ENCODE data around the gene SMPDL3A. TPM values are rescaled to one million over a fixed set of nuclear protein-coding genes. Genes with fewer than 3 reads are reported as not detected.
A peak's percentile ranks its signal among the peaks of the same experiment; 100 is the strongest.

SMPDL3A gene
- total and polyA plus RNA-seq, 2 of the 13 experiments (the other 11 are each of a cell fraction or from before 2014, with no cell fraction given): 7.8 to 17.3 TPM

DNA sequence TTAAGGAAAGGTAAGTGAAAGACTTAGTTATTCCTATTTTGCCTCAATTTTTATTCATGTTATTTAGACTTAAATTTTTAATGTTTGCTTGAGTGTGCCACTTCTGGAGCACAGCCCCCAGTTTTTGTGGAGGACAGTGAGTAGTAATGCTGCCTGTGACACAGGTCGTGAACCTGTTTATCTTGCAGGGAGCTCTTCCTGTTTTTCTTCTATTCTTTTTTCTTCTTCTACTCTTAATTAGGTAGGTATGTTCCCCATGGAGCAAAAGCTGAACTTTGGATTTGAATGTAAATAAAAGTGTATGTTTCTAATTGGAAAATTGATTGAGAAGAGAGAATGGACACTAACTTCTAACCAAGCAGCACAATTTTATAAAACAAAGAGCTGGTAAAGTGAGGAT is 12.3 kb downstream of the SMPDL3A start (continued):
- TF ChIP-seq ARNTL (CRISPR knock-in tag; IDR thresholded peaks at IDR 0.05) (no peak), FOXP1 (IDR thresholded peaks at IDR 0.05) (no peak), FOXP1 (CRISPR knock-in tag; IDR thresholded peaks at IDR 0.05) (peak; percentile 62; the same call in 1 of the 2 replicates), MIXL1 (CRISPR knock-in tag; IDR thresholded peaks at IDR 0.05) (peak; percentile 95), XRCC5 (optimal IDR thresholded peaks at IDR 0.05; ENCODE audit: low read length) (no peak), ZNF451 (CRISPR knock-in tag; IDR thresholded peaks at IDR 0.05) (no peak), FOXA3 (CRISPR knock-in tag; IDR thresholded peaks at IDR 0.05) (peak; percentile 47; the same call in 1 of the 2 replicates), U2AF1 (optimal IDR thresholded peaks at IDR 0.05; ENCODE audit: low read depth, low read length) (no peak), ZNF263 (CRISPR knock-in tag; IDR thresholded peaks at IDR 0.05) (peak; percentile 73; the same call in 1 of the 2 replicates), ZNF383 (CRISPR knock-in tag; IDR thresholded peaks at IDR 0.05; ENCODE audit: borderline replicate concordance) (no peak), ELF3 (CRISPR knock-in tag; IDR thresholded peaks at IDR 0.05) (0 out of 2 replicates have a peak, but pooled peaks have one; percentile 12), ZNF335 (CRISPR knock-in tag; IDR thresholded peaks at IDR 0.05) (no peak), FOXC1 (CRISPR knock-in tag; IDR thresholded peaks at IDR 0.05; ENCODE audit: borderline replicate concordance) (no peak), HES4 (CRISPR knock-in tag; IDR thresholded peaks at IDR 0.05; ENCODE audit: borderline replicate concordance) (no peak), ZNF672 (CRISPR knock-in tag; IDR thresholded peaks at IDR 0.05) (no peak)
- TF ChIP-seq, protein P1, sequence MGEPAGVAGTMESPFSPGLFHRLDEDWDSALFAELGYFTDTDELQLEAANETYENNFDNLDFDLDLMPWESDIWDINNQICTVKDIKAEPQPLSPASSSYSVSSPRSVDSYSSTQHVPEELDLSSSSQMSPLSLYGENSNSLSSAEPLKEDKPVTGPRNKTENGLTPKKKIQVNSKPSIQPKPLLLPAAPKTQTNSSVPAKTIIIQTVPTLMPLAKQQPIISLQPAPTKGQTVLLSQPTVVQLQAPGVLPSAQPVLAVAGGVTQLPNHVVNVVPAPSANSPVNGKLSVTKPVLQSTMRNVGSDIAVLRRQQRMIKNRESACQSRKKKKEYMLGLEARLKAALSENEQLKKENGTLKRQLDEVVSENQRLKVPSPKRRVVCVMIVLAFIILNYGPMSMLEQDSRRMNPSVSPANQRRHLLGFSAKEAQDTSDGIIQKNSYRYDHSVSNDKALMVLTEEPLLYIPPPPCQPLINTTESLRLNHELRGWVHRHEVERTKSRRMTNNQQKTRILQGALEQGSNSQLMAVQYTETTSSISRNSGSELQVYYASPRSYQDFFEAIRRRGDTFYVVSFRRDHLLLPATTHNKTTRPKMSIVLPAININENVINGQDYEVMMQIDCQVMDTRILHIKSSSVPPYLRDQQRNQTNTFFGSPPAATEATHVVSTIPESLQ (CRISPR knock-in tag; conservative IDR thresholded peaks at IDR 0.05): no peak
- TF ChIP-seq, protein P2, sequence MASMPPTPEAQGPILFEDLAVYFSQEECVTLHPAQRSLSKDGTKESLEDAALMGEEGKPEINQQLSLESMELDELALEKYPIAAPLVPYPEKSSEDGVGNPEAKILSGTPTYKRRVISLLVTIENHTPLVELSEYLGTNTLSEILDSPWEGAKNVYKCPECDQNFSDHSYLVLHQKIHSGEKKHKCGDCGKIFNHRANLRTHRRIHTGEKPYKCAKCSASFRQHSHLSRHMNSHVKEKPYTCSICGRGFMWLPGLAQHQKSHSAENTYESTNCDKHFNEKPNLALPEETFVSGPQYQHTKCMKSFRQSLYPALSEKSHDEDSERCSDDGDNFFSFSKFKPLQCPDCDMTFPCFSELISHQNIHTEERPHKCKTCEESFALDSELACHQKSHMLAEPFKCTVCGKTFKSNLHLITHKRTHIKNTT (CRISPR knock-in tag; IDR thresholded peaks at IDR 0.05): no peak
- TF ChIP-seq, protein P3, sequence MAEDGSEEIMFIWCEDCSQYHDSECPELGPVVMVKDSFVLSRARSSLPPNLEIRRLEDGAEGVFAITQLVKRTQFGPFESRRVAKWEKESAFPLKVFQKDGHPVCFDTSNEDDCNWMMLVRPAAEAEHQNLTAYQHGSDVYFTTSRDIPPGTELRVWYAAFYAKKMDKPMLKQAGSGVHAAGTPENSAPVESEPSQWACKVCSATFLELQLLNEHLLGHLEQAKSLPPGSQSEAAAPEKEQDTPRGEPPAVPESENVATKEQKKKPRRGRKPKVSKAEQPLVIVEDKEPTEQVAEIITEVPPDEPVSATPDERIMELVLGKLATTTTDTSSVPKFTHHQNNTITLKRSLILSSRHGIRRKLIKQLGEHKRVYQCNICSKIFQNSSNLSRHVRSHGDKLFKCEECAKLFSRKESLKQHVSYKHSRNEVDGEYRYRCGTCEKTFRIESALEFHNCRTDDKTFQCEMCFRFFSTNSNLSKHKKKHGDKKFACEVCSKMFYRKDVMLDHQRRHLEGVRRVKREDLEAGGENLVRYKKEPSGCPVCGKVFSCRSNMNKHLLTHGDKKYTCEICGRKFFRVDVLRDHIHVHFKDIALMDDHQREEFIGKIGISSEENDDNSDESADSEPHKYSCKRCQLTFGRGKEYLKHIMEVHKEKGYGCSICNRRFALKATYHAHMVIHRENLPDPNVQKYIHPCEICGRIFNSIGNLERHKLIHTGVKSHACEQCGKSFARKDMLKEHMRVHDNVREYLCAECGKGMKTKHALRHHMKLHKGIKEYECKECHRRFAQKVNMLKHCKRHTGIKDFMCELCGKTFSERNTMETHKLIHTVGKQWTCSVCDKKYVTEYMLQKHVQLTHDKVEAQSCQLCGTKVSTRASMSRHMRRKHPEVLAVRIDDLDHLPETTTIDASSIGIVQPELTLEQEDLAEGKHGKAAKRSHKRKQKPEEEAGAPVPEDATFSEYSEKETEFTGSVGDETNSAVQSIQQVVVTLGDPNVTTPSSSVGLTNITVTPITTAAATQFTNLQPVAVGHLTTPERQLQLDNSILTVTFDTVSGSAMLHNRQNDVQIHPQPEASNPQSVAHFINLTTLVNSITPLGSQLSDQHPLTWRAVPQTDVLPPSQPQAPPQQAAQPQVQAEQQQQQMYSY (CRISPR knock-in tag; IDR thresholded peaks at IDR 0.05): no peak
- TF ChIP-seq, protein P4, sequence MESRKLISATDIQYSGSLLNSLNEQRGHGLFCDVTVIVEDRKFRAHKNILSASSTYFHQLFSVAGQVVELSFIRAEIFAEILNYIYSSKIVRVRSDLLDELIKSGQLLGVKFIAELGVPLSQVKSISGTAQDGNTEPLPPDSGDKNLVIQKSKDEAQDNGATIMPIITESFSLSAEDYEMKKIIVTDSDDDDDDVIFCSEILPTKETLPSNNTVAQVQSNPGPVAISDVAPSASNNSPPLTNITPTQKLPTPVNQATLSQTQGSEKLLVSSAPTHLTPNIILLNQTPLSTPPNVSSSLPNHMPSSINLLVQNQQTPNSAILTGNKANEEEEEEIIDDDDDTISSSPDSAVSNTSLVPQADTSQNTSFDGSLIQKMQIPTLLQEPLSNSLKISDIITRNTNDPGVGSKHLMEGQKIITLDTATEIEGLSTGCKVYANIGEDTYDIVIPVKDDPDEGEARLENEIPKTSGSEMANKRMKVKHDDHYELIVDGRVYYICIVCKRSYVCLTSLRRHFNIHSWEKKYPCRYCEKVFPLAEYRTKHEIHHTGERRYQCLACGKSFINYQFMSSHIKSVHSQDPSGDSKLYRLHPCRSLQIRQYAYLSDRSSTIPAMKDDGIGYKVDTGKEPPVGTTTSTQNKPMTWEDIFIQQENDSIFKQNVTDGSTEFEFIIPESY (CRISPR knock-in tag; IDR thresholded peaks at IDR 0.05): no peak
- TF ChIP-seq, protein P5, sequence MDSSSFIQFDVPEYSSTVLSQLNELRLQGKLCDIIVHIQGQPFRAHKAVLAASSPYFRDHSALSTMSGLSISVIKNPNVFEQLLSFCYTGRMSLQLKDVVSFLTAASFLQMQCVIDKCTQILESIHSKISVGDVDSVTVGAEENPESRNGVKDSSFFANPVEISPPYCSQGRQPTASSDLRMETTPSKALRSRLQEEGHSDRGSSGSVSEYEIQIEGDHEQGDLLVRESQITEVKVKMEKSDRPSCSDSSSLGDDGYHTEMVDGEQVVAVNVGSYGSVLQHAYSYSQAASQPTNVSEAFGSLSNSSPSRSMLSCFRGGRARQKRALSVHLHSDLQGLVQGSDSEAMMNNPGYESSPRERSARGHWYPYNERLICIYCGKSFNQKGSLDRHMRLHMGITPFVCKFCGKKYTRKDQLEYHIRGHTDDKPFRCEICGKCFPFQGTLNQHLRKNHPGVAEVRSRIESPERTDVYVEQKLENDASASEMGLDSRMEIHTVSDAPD (CRISPR knock-in tag; IDR thresholded peaks at IDR 0.05): no peak
